Aorta (tissue), 5 donors: Measurements from ENCODE around the gene GFI1. TPM values are rescaled to one million over a fixed set of nuclear protein-coding genes. Genes with fewer than 3 reads are reported as not detected.
"Not testable (repeated sequence)": the region's sequence is repeated elsewhere in the genome, so short reads cannot be mapped to it uniquely, and the experiment has no call there.

ENCODE experiments used
- ATAC-seq: fragments of 200-7000 bp; cut with Tn5 transposase; one replicate; pipeline ENCODE4 v1.9.1; 2022; ENCODE audit warnings: moderate library complexity; ENCODE audit not compliant: low FRiP score
- DNase-seq, 2 donors: peaks; one replicate each; pipeline ENCODE4 v3.0.0-alpha.2; 2020
- H3K27ac ChIP-seq, 2 donors: one replicate each; pipeline ENCODE4 v1.5.1; 2013; ENCODE audit warnings: low read length in 2 of 2, mild to moderate bottlenecking in 2 of 2, moderate library complexity in 2 of 2, control low read depth in 1 of 2, inconsistent platforms in 1 of 2, low read depth in 1 of 2
- H3K27me3 ChIP-seq, 2 donors: one replicate each; pipeline ENCODE4 v1.6.1; 2013; ENCODE audit warnings: control low read depth in 1 of 2, low read length in 1 of 2, mild to moderate bottlenecking in 1 of 2, moderate library complexity in 1 of 2; ENCODE audit not compliant: insufficient read depth in 2 of 2, control insufficient read depth in 1 of 2
- H3K36me3 ChIP-seq, 2 donors: one replicate each; pipeline ENCODE4 v1.6.1; 2013; ENCODE audit warnings: control low read depth in 1 of 2, low read length in 1 of 2, mild to moderate bottlenecking in 1 of 2; ENCODE audit not compliant: insufficient read depth in 2 of 2, control insufficient read depth in 1 of 2
- H3K4me1 ChIP-seq, 2 donors: one replicate each; pipeline ENCODE4 v1.6.1; 2013; ENCODE audit warnings: low read length in 2 of 2, control low read depth in 1 of 2, mild to moderate bottlenecking in 1 of 2, moderate library complexity in 1 of 2; ENCODE audit not compliant: insufficient read depth in 2 of 2, control insufficient read depth in 1 of 2
- H3K4me3 ChIP-seq, 2 donors: one replicate each; pipeline ENCODE4 v1.5.1; 2013; ENCODE audit warnings: low read length in 2 of 2, control low read depth in 1 of 2, mild to moderate bottlenecking in 1 of 2
- H3K9me3 ChIP-seq: one replicate; pipeline ENCODE4 v1.6.1; 2013; ENCODE audit warnings: mild to moderate bottlenecking, low read length; ENCODE audit not compliant: control insufficient read depth
- WGBS, 2 donors: extraction: QIAGEN DNeasy Blood & Tissue Kit; methylation state at CpG; one replicate each; pipeline ENCODE4 v1.1.7; 2013; 5-methylcytosine and 5-hydroxymethylcytosine counted together
- intact Hi-C, 2 donors: fragments of 100-400 bp; cut with DNase I; formaldehyde crosslinking; loops; one replicate each; pipeline versions ENCODE4 v1.14.2 to v1.15.0; 2022
- polyA plus RNA-seq, 2 donors: library from polyadenylated mRNA; stranded (reverse); fragments of 200-250 nt; gene quantifications; one replicate each; pipeline ENCODE4 v1.2.3, GENCODE V29; 2013
- total RNA-seq, 2 donors: library from RNA; stranded (reverse); fragmentation: NEBNext Ultra II Directional; extraction: Animal tissue kit (Norgen Biotek cat#: 25700); gene quantifications; one replicate each; pipeline ENCODE4 v1.2.1, GENCODE V29; 2021
- donor health status: healthy with polysubstance abuse.
- donor health status: Bipolar disorder and iron deficiency.
- donor health status: DM: no; HTN: no; CAD: no.
- donor health status: DM: no; HTN: no; CAD: no.
- donor health status: DM: yes; HTN: yes; CAD: no.

The GFI1 gene
- total and polyA plus RNA-seq, 4 donors = 0.13 to 1.9 (median 0.87) TPM

DNA sequence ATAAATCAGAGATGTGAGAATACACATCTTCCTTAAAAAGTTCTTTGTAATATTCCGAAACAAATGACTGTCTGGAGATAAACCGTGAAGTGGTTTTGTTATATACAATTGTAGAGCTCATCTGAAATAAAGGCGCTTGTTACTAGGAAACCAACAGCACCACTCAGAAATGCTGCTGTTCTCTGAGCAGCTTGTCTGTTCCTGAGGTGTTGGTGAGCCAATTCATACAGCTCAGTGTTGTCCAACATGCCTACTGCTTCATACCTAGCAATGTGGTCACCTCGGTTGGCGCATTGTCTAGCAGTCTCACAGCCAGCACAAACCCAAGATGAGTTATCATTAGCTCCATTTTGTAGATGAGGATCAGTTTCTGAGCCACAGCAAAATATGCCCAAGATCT is 44.4 kb downstream of the GFI1 start:
- no peaks in the 10 kb centered on the region for H3K9me3 ChIP-seq
- 93 to 94% methylated on average over 5 of the region's 5 CpGs for WGBS, 2 donors
- peaks cover 0 to 2% of the 10 kb centered on the region in 2 donors for H3K27me3 ChIP-seq
- DNase-seq (no peak), ATAC-seq (no peak)
- H3K4me3 ChIP-seq = no peak overlapping the region
- H3K4me1 ChIP-seq = no peaks in the 10 kb centered on the region
- intact Hi-C loops = no loop called here
- H3K27ac ChIP-seq = no peak overlapping the region
- no peaks in the 10 kb centered on the region for H3K36me3 ChIP-seq

DNA sequence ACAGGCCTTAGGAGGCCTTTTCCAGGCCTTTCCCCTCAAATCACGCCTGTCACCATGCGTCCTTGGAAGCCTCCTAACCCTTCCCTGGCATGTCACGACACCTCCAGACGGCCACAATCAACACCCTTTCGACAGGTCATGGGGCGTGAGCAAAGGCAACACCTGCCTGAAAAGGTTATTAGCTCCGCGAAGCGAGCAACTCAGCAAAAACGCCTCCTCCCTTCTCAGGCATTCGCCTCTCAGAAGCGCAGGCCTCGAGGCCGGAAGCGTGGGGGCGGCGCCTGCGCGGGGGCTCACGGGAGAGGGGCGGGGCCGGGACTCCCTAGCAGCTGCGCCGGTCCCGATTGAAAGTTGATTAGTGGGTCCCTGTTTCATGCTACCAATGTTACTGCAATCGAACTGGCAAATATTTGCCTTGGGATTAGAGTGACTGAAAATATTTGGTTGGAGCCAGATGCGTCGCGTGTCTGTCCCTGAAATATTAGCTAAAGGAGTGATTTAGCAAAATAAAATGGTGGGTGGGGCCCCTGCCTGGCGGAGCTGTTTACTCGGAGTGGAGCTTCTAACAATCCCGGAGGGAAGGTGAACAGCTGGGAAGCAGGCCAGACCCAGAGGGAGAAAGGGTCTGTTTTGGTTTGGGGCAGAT is 44.9 kb downstream of the GFI1 start:
- ATAC-seq (no peak), DNase-seq (no peak)
- H3K27ac ChIP-seq = no peak overlapping the region
- H3K9me3 ChIP-seq = no peaks in the 10 kb centered on the region
- intact Hi-C loops = no loop called here
- no peaks in the 10 kb centered on the region for H3K4me1 ChIP-seq
- no peak overlapping the region for H3K4me3 ChIP-seq
- H3K27me3 ChIP-seq = peaks cover 0 to 2% of the 10 kb centered on the region in 2 donors
- WGBS, 2 donors = 66 to 72% methylated on average over 32 of the region's 32 CpGs
- H3K36me3 ChIP-seq = no peaks in the 10 kb centered on the region

DNA sequence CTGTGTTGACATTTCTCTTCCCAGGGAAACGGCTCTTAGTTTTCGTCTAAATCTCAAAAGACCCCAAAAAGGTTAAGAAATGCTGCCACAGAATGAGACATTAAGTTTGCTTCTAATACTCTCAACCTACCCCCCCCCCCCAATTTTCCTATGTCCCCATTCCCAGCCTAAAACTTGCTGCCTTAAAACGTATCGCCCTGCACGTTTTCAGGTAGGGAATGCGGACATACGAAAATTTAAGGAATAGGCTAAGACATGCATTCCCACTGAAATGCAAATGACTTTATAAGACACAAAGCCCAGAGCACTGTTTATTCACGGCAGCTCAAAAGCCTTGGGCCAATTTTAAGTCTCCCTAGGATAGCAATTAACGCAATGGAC is 45.4 kb downstream of the GFI1 start:
- intact Hi-C loops = no loop called here
- 88 to 90% methylated on average over 9 of the region's 9 CpGs for WGBS, 2 donors
- Histone ChIP-seq H3K27me3 (peaks cover 0 to 2% of the 10 kb centered on the region in 2 donors), H3K27ac (no peak overlapping the region), H3K4me1 (no peaks in the 10 kb centered on the region), H3K9me3 (no peaks in the 10 kb centered on the region), H3K36me3 (no peaks in the 10 kb centered on the region), H3K4me3 (no peak overlapping the region)
- no peak for DNase-seq
- ATAC-seq = no peak

DNA sequence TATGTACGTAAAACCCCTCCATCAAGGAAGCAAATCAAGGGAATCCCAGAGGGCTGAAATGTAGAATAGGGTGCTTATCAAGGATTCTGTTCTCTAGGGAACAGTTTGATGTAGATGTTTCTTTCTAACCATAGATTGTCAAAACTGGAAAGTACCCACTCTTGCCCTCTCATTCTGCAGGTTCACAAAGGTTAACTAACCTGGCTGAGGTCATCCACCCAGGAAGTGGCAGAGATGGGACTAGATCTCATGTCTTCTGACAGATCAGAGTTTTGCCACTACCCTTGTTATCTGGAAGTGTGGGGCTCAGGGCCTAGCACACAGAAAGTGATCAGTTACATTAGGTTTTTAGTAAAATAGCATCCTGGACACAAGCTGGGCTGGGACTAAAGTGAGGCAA is 47.4 kb downstream of the GFI1 start:
- ATAC-seq = no peak
- Histone ChIP-seq H3K4me1 (no peaks in the 10 kb centered on the region), H3K27me3 (peaks cover 0 to 1% of the 10 kb centered on the region in 2 donors), H3K4me3 (no peak overlapping the region), H3K36me3 (no peaks in the 10 kb centered on the region), H3K9me3 (no peaks in the 10 kb centered on the region), H3K27ac (no peak overlapping the region)
- WGBS, 2 donors = 86 to 89% methylated on average over 1 of the region's 1 CpG
- intact Hi-C loops = no loop called here
- DNase-seq = no peak

DNA sequence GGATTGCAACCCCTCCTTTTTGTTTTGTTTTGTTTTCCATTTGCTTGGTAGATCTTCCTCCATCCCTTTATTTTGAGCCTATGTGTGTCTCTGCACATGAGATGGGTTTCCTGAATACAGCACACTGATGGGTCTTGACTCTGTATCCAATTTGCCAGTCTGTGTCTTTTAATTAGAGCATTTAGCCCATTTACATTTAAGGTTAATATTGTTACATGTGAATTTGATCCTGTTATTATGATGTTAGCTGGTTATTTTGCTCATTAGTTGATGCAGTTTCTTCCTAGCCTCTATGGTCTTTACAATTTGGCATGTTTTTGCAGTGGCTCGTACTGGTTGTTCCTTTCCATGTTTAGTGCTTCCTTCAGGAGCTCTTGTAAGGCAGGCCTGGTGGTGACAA is 52.2 kb downstream of the GFI1 start:
- H3K27ac ChIP-seq, ATAC-seq, DNase-seq, H3K36me3 ChIP-seq, H3K9me3 ChIP-seq, H3K4me3 ChIP-seq, H3K27me3 ChIP-seq, H3K4me1 ChIP-seq, intact Hi-C loops: not testable (repeated sequence)
- 75 to 83% methylated on average over 1 of the region's 1 CpG for WGBS, 2 donors

DNA sequence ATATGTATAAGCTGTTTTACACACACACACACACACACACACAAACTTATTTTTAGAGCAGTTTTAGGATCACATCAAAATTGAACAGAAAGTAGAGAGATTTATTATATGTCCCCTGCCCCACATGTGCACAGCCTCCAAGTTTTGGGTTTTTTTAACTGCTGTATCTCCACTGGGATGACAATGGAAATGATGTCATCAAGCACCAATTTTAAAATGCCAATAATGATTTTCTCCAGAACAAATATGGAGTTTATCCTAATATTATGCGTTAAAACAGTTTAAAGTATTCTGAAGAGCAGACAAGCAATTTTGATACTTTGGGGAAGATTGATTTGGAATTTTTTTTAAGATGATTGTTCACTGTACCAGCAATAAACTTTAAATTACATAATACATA is 56.7 kb downstream of the GFI1 start:
- no peaks in the 10 kb centered on the region for H3K36me3 ChIP-seq
- 80 to 91% methylated on average over 1 of the region's 1 CpG for WGBS, 2 donors
- DNase-seq (no peak), ATAC-seq (no peak)
- no peak overlapping the region for H3K4me3 ChIP-seq
- H3K27me3 ChIP-seq = no peaks in the 10 kb centered on the region
- no peaks in the 10 kb centered on the region for H3K9me3 ChIP-seq
- H3K27ac ChIP-seq = no peak overlapping the region
- H3K4me1 ChIP-seq = no peaks in the 10 kb centered on the region
- intact Hi-C loops = no loop called here

DNA sequence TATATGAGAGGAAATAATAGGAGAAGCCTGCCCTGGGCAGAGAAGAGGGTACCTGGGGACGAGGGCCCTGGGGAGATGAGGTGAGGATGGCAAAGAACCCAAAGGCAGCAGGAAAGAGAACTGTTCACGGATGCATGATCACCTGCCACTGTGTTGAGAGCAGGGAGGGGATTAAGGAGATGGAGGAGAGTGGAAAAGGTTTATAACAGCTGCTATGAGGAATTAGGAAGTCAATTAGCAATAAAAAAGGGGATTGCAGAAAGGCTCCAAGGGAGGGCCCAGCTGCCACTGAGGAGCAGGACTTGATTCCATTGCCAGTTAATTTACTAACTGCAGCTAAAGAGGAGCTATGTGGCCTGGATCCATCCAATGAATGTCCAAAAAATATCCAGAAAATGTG is 61.1 kb downstream of the GFI1 start:
- H3K4me1 ChIP-seq = no peaks in the 10 kb centered on the region
- DNase-seq (no peak), ATAC-seq (no peak)
- H3K27ac ChIP-seq = no peak overlapping the region
- no peak overlapping the region for H3K4me3 ChIP-seq
- H3K9me3 ChIP-seq = no peaks in the 10 kb centered on the region
- WGBS, 2 donors = 41 to 54% methylated on average over 2 of the region's 2 CpGs
- no peaks in the 10 kb centered on the region for H3K36me3 ChIP-seq
- no peaks in the 10 kb centered on the region for H3K27me3 ChIP-seq
- intact Hi-C loops = no loop called here

Other genes with a start within 250 kb of the GFI1 start
- gene GLMN, start 187.9 kb downstream of the GFI1 start, total RNA-seq = 1 to 10 TPM; 7.6 to 9.9 TPM
- 1 to 10 TPM; 5.6 to 6.9 TPM for gene GLMN, start 187.9 kb downstream of the GFI1 start, polyA plus RNA-seq
- 10 to 100 TPM; 31.2 to 31.3 TPM for gene RPAP2, start 187.9 kb downstream of the GFI1 start, total RNA-seq
- gene RPAP2, start 187.9 kb downstream of the GFI1 start, polyA plus RNA-seq = 10 to 100 TPM in 1 of 2 donors, 1 to 10 TPM in 1; 4.9 to 10.8 TPM